ENCODE measurements around the gene N4BP2L2.

DNA sequence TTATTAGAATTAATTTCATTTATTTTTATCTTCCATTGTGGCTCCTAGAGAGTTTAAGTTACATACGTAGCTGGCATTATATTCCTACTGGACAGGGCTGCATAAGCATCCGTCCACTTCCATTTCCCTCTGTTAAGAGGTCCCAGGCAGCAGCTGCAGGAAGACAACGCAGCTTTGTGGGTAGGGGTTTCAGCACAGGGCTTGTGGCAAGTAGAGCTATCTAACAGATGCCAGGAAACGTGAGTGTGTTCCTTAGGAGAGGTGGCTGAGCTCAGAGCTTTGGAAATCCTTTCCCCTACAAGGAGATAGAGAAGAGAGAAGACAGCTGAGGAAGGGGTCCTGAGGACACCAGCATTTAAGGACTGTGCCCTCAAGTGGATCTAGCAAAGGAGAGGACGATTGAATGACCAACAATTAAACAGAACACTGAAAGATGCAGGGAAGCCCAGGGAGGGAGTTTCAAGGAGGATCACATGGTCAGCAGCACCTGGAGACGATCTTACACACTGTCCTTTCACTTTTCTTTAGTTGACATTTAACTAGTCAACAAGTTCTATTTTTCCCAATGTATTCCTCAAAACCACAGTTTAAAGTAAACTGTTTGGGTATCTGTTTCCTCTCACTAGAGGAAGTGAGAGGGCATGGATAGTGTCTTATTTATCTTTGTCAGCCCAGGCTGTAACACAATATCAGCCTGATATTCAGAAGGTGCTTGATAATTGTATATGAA lies 108.4 kb downstream of the N4BP2L2 start:
- TF ChIP-seq, protein P1, sequence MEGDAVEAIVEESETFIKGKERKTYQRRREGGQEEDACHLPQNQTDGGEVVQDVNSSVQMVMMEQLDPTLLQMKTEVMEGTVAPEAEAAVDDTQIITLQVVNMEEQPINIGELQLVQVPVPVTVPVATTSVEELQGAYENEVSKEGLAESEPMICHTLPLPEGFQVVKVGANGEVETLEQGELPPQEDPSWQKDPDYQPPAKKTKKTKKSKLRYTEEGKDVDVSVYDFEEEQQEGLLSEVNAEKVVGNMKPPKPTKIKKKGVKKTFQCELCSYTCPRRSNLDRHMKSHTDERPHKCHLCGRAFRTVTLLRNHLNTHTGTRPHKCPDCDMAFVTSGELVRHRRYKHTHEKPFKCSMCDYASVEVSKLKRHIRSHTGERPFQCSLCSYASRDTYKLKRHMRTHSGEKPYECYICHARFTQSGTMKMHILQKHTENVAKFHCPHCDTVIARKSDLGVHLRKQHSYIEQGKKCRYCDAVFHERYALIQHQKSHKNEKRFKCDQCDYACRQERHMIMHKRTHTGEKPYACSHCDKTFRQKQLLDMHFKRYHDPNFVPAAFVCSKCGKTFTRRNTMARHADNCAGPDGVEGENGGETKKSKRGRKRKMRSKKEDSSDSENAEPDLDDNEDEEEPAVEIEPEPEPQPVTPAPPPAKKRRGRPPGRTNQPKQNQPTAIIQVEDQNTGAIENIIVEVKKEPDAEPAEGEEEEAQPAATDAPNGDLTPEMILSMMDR (IDR thresholded peaks at IDR 0.05): no peak
- TF ChIP-seq POLR2AphosphoS5 (IDR thresholded peaks at IDR 0.05): no peak

Measured in gastroesophageal sphincter (tissue), 3 donors.